Measurements from ENCODE around the gene GABRB2. TPM values are rescaled to one million over a fixed set of nuclear protein-coding genes. Genes with fewer than 3 reads are reported as not detected.
A peak's percentile ranks its signal among the peaks of the same experiment; 100 is the strongest.

GABRB2 gene
- total RNA-seq: 0.05 and 0.21 TPM in 2 replicates
- long read RNA-seq: 0 reads

- TF ChIP-seq, protein P1, sequence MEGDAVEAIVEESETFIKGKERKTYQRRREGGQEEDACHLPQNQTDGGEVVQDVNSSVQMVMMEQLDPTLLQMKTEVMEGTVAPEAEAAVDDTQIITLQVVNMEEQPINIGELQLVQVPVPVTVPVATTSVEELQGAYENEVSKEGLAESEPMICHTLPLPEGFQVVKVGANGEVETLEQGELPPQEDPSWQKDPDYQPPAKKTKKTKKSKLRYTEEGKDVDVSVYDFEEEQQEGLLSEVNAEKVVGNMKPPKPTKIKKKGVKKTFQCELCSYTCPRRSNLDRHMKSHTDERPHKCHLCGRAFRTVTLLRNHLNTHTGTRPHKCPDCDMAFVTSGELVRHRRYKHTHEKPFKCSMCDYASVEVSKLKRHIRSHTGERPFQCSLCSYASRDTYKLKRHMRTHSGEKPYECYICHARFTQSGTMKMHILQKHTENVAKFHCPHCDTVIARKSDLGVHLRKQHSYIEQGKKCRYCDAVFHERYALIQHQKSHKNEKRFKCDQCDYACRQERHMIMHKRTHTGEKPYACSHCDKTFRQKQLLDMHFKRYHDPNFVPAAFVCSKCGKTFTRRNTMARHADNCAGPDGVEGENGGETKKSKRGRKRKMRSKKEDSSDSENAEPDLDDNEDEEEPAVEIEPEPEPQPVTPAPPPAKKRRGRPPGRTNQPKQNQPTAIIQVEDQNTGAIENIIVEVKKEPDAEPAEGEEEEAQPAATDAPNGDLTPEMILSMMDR (conservative IDR thresholded peaks at IDR 0.05): no peak
- Mint-ChIP-seq H3K9me3 (no peaks in the 10 kb centered on the region), H3K27ac (ENCODE audit: unreplicated experiment) (no peak within 1 kb of the TSS)
These were observed at the start of gene GABRB2 for GRCh38 chr5:161546470-161547301. GABRB2 (minus strand) TSS chr5:161546725; CDS start chr5:161546643, 82 bp downstream.

GRCh38 chr5:161585798-161586197 is 39.3 kb upstream of the GABRB2 start:
- Mint-ChIP-seq H3K4me1 (no peaks in the 10 kb centered on the region), H3K27me3 (ENCODE audit: low read depth) (peaks cover 5% of the 10 kb centered on the region)
- TF ChIP-seq, protein P1 (conservative IDR thresholded peaks at IDR 0.05): no peak

More at GRCh38 chr5:161546470-161547301, at the start of gene GABRB2:
- peaks cover 24% of the 10 kb centered on the region for H3K4me1 Mint-ChIP-seq
- peaks cover 95% of the 10 kb centered on the region for H3K27me3 Mint-ChIP-seq (ENCODE audit: low read depth)
- H3K36me3 Mint-ChIP-seq (ENCODE audit: low read depth): no peaks in the 10 kb centered on the region
- peak; percentile 50 for DNase-seq (ENCODE audit: low read depth, low spot score)
- H3K4me3 Mint-ChIP-seq: peak within 1 kb of the TSS; percentile 89

DNA sequence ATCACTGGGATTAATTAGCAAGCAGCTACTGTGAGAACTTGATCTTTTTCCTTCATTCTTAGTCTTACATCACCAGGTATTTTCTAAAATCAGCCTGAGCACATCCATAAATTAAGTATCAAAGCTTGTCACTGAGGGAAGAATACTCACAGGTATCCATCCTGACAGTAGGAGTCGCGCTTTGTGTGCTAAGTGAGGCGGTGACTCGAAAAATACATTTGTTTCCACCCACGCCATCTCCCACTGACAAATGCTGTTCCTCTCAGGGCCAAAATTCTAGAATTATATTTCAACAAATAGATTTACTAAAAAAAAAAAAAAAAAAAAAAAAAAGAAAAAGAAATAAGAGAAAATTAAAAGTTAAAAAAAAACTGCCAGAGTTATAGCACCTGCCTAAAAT is 34.1 kb upstream of the GABRB2 start:
- Mint-ChIP-seq H3K4me3 (no peak overlapping the region), H3K9me3 (no peaks in the 10 kb centered on the region), H3K27ac (ENCODE audit: unreplicated experiment) (no peak overlapping the region), H3K27me3 (ENCODE audit: low read depth) (peaks cover 19% of the 10 kb centered on the region), H3K36me3 (ENCODE audit: low read depth) (no peaks in the 10 kb centered on the region), H3K4me1 (no peaks in the 10 kb centered on the region)
- DNase-seq (ENCODE audit: low read depth, low spot score): no peak
- TF ChIP-seq, protein P1 (conservative IDR thresholded peaks at IDR 0.05): no peak

More at GRCh38 chr5:161585798-161586197, 39.3 kb upstream of the GABRB2 start:
- no peak overlapping the region for H3K27ac Mint-ChIP-seq (ENCODE audit: unreplicated experiment)
- no peak overlapping the region for H3K4me3 Mint-ChIP-seq
- no peaks in the 10 kb centered on the region for H3K36me3 Mint-ChIP-seq (ENCODE audit: low read depth)
- DNase-seq (ENCODE audit: low read depth, low spot score): no peak
- no peaks in the 10 kb centered on the region for H3K9me3 Mint-ChIP-seq

- Mint-ChIP-seq H3K27me3 (ENCODE audit: low read depth) (peaks cover 39% of the 10 kb centered on the region), H3K9me3 (no peaks in the 10 kb centered on the region), H3K27ac (ENCODE audit: unreplicated experiment) (no peak overlapping the region), H3K4me1 (no peaks in the 10 kb centered on the region), H3K4me3 (no peak overlapping the region), H3K36me3 (ENCODE audit: low read depth) (no peaks in the 10 kb centered on the region)
- no peak for DNase-seq (ENCODE audit: low read depth, low spot score)
- TF ChIP-seq, protein P1 (conservative IDR thresholded peaks at IDR 0.05): no peak
These were observed 26.4 kb upstream of the GABRB2 start for GRCh38 chr5:161572914-161573313.

DNA sequence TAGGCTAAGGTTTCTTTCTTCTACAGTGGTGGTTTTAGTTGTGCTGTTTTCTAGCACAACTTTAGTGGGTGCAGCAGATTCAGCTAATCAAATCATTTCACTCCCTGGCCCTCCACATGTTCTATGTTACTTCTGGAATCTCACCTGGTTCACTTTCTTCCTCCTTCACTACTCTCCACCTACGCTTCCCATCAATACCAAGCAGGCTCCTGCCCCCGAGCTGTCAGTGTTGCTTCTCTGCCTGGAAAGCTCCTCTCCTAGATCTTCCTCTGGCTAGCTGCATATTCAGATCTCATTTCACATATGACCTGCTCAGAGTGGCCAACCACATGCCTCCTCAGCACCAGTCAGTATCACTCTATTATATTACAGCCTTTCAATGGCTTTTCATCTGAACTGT is 19.6 kb upstream of the GABRB2 start:
- H3K27ac Mint-ChIP-seq (ENCODE audit: unreplicated experiment): no peak overlapping the region
- TF ChIP-seq, protein P1 (conservative IDR thresholded peaks at IDR 0.05): no peak
- no peaks in the 10 kb centered on the region for H3K4me1 Mint-ChIP-seq
- no peaks in the 10 kb centered on the region for H3K36me3 Mint-ChIP-seq (ENCODE audit: low read depth)
- H3K9me3 Mint-ChIP-seq: no peaks in the 10 kb centered on the region
- DNase-seq (ENCODE audit: low read depth, low spot score): no peak
- H3K27me3 Mint-ChIP-seq (ENCODE audit: low read depth): peaks cover 46% of the 10 kb centered on the region
- no peak overlapping the region for H3K4me3 Mint-ChIP-seq
